Immature natural killer cell (primary cell): ENCODE data around the gene LIMS1. TPM values are rescaled to one million over a fixed set of nuclear protein-coding genes. Genes with fewer than 3 reads are reported as not detected.
"Not testable (repeated sequence)": the region's sequence is repeated elsewhere in the genome, so short reads cannot be mapped to it uniquely, and the experiment has no call there.

Source experiments
- DNase-seq, 3 donors: peaks; one replicate each; pipeline ENCODE4 v3.0.0; 2022; ENCODE audit warnings: mixed read lengths in 1 of 3
- H3K27ac Mint-ChIP-seq, 6 donors: one replicate each; pipeline ENCODE4 v1.8.0; 2020; ENCODE audit warnings: mixed read lengths in 6 of 6, mild to moderate bottlenecking in 5 of 6, inconsistent platforms in 4 of 6, moderate library complexity in 3 of 6
- H3K27me3 Mint-ChIP-seq, 3 donors: one replicate each; pipeline ENCODE4 v1.8.0; 2020 to 2021; ENCODE audit warnings: low read depth in 3 of 3, mild to moderate bottlenecking in 3 of 3, mixed read lengths in 3 of 3, moderate library complexity in 3 of 3, inconsistent platforms in 1 of 3
- H3K36me3 Mint-ChIP-seq, 3 donors: one replicate each; pipeline ENCODE4 v1.8.0; 2020; ENCODE audit warnings: mixed read lengths in 3 of 3, inconsistent platforms in 2 of 3, mild to moderate bottlenecking in 2 of 3
- H3K4me1 Mint-ChIP-seq, 2 donors: one replicate each; pipeline ENCODE4 v1.8.0; 2020; ENCODE audit warnings: inconsistent platforms in 2 of 2, mild to moderate bottlenecking in 2 of 2, mixed read lengths in 2 of 2, moderate library complexity in 1 of 2
- H3K4me3 Mint-ChIP-seq, 5 donors: one replicate each; pipeline ENCODE4 v1.8.0; 2020; ENCODE audit warnings: mild to moderate bottlenecking in 5 of 5, mixed read lengths in 5 of 5, inconsistent platforms in 3 of 5, moderate library complexity in 3 of 5
- H3K9me3 Mint-ChIP-seq, 6 donors: one replicate each; pipeline ENCODE4 v1.8.0; 2020; ENCODE audit warnings: mild to moderate bottlenecking in 6 of 6, mixed read lengths in 6 of 6, inconsistent platforms in 4 of 6, moderate library complexity in 3 of 6
- polyA plus RNA-seq, 3 donors: library from polyadenylated mRNA; unstranded; fragments of 300-500 nt; fragmentation: Illumina TruSeq; gene quantifications; one replicate each; pipeline ENCODE4 v1.2.3, GENCODE V29; 2021

LIMS1 gene
- polyA plus RNA-seq, 3 donors from 2014 or later = 31.3 to 64.7 (median 60.6) TPM

- H3K27me3 Mint-ChIP-seq, H3K9me3 Mint-ChIP-seq, H3K4me1 Mint-ChIP-seq, H3K4me3 Mint-ChIP-seq, DNase-seq, H3K36me3 Mint-ChIP-seq, H3K27ac Mint-ChIP-seq: not testable (repeated sequence)
These were observed 66.9 kb downstream of the LIMS1 start for GRCh38 chr2:108601199-108601598.

DNA sequence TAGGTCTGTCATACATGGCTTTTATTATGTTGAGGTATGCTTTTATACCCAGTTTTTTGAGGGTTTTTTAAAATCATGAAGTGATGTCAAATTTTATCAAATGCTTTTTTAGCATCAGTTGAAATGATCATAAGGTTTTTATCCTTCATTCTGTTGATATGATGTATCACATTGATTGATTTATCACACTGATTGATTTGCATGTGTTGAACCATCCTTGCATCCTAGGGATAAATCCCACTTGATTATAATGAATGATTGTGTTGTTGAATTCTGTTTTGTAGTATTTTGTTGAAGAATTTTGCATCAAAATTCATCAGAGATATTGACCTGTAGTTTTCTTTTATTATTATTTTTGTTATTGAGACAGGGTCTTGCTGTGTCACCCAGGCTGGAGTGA lies 68.2 kb downstream of the LIMS1 start:
- H3K9me3 Mint-ChIP-seq = no peaks in the 10 kb centered on the region
- no peak overlapping the region for H3K4me3 Mint-ChIP-seq
- H3K27ac Mint-ChIP-seq = no peak overlapping the region
- DNase-seq = no peak
- peaks cover 12 to 13% of the 10 kb centered on the region in 2 donors for H3K4me1 Mint-ChIP-seq
- H3K36me3 Mint-ChIP-seq = no peaks in the 10 kb centered on the region
- H3K27me3 Mint-ChIP-seq = no peaks in the 10 kb centered on the region

DNA sequence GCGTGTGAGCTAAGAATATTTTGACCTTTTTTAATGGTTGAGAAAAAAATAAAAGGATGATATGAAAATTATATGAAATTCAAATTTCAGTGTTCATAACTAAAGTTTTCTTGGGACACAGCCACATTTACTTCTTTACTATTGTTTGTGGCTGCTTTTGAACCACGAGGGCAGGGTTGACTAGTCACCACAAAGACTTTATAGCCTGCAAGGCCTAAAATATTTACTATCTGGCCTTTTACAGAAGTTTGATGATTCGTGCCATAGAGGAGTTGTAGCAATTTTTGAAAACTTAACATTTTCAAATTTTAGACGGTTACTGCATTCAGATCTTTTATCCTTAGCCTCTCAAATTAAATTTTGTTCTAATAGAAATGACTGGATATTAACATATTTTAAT lies 69.9 kb downstream of the LIMS1 start:
- Mint-ChIP-seq H3K27ac (no peak overlapping the region), H3K9me3 (no peaks in the 10 kb centered on the region), H3K4me1 (peaks cover 15 to 20% of the 10 kb centered on the region in 2 donors), H3K36me3 (no peaks in the 10 kb centered on the region), H3K4me3 (no peak overlapping the region), H3K27me3 (peaks cover 0 to 2% (median 0%) of the 10 kb centered on the region in 3 donors)
- DNase-seq = no peak

- Mint-ChIP-seq H3K36me3 (no peaks in the 10 kb centered on the region), H3K4me3 (no peak overlapping the region), H3K27ac (peak overlapping the region in 4 of 6 donors; percentile 29 to 66 (median 42)), H3K27me3 (peaks cover 0 to 2% (median 0%) of the 10 kb centered on the region in 3 donors), H3K4me1 (peaks cover 20 to 32% of the 10 kb centered on the region in 2 donors), H3K9me3 (no peaks in the 10 kb centered on the region)
- DNase-seq = no peak
These were observed 71.7 kb downstream of the LIMS1 start for GRCh38 chr2:108605947-108606346.

- Mint-ChIP-seq H3K4me3 (no peak overlapping the region), H3K27me3 (peaks cover 0 to 6% (median 0%) of the 10 kb centered on the region in 3 donors)
These were observed 73.5 kb downstream of the LIMS1 start for GRCh38 chr2:108607706-108608301.

GRCh38 chr2:108611021-108611420 lies 76.8 kb downstream of the LIMS1 start:
- peaks cover 38 to 66% of the 10 kb centered on the region in 2 donors for H3K4me1 Mint-ChIP-seq
- no peak for DNase-seq
- peak overlapping the region; percentile 20 to 93 (median 76) for H3K27ac Mint-ChIP-seq
- no peaks in the 10 kb centered on the region for H3K9me3 Mint-ChIP-seq
- peak overlapping the region in 2 of 5 donors; percentile 18 to 65 for H3K4me3 Mint-ChIP-seq
- H3K27me3 Mint-ChIP-seq = peaks cover 0 to 6% (median 0%) of the 10 kb centered on the region in 3 donors
- H3K36me3 Mint-ChIP-seq = peaks cover 0 to 3% (median 0%) of the 10 kb centered on the region in 3 donors

More at GRCh38 chr2:108607706-108608301, 73.5 kb downstream of the LIMS1 start:
- Mint-ChIP-seq H3K9me3 (no peaks in the 10 kb centered on the region), H3K27ac (no peak overlapping the region), H3K36me3 (no peaks in the 10 kb centered on the region), H3K4me1 (peaks cover 31 to 48% of the 10 kb centered on the region in 2 donors)
- peak in 1 of 3 donors; percentile 16 for DNase-seq

- DNase-seq = peak; percentile 50 to 60 (median 57)
These were observed 77.9 kb downstream of the LIMS1 start for GRCh38 chr2:108612153-108612513.

GRCh38 chr2:108612514-108613183 lies 78.4 kb downstream of the LIMS1 start:
- peak overlapping the region; percentile 84 to 94 (median 92) for H3K27ac Mint-ChIP-seq
- peaks cover 0 to 3% (median 0%) of the 10 kb centered on the region in 3 donors for H3K36me3 Mint-ChIP-seq
- H3K9me3 Mint-ChIP-seq = no peaks in the 10 kb centered on the region
- DNase-seq = peak; percentile 61 to 67 (median 61)
- peaks cover 0 to 6% (median 2%) of the 10 kb centered on the region in 3 donors for H3K27me3 Mint-ChIP-seq
- peak overlapping the region; percentile 56 to 83 (median 67) for H3K4me3 Mint-ChIP-seq
- H3K4me1 Mint-ChIP-seq = peaks cover 32 to 62% of the 10 kb centered on the region in 2 donors

More at GRCh38 chr2:108612153-108612513, 77.9 kb downstream of the LIMS1 start:
- Mint-ChIP-seq H3K9me3 (no peaks in the 10 kb centered on the region), H3K36me3 (peaks cover 0 to 3% (median 0%) of the 10 kb centered on the region in 3 donors), H3K4me3 (peak overlapping the region; percentile 56 to 83 (median 67)), H3K4me1 (peaks cover 32 to 62% of the 10 kb centered on the region in 2 donors), H3K27ac (peak overlapping the region; percentile 84 to 94 (median 92)), H3K27me3 (peaks cover 0 to 6% (median 0%) of the 10 kb centered on the region in 3 donors)

- no peak for DNase-seq
- peak overlapping the region; percentile 70 to 94 (median 88) for H3K27ac Mint-ChIP-seq
- H3K36me3 Mint-ChIP-seq = peaks cover 0 to 3% (median 0%) of the 10 kb centered on the region in 3 donors
- H3K27me3 Mint-ChIP-seq = peaks cover 0 to 6% (median 3%) of the 10 kb centered on the region in 3 donors
- peak overlapping the region in 2 of 5 donors; percentile 14 to 26 for H3K4me3 Mint-ChIP-seq
- peaks cover 32 to 62% of the 10 kb centered on the region in 2 donors for H3K4me1 Mint-ChIP-seq
- H3K9me3 Mint-ChIP-seq = no peaks in the 10 kb centered on the region
These were observed 79.2 kb downstream of the LIMS1 start for GRCh38 chr2:108613261-108614042.

GRCh38 chr2:108614043-108614545 lies 79.8 kb downstream of the LIMS1 start:
- Mint-ChIP-seq H3K4me3 (no peak overlapping the region), H3K36me3 (peaks cover 0 to 3% (median 0%) of the 10 kb centered on the region in 3 donors), H3K9me3 (no peaks in the 10 kb centered on the region), H3K4me1 (peaks cover 33 to 61% of the 10 kb centered on the region in 2 donors), H3K27me3 (peaks cover 0 to 4% (median 3%) of the 10 kb centered on the region in 3 donors), H3K27ac (peak overlapping the region; percentile 46 to 93 (median 80))
- DNase-seq = no peak

DNA sequence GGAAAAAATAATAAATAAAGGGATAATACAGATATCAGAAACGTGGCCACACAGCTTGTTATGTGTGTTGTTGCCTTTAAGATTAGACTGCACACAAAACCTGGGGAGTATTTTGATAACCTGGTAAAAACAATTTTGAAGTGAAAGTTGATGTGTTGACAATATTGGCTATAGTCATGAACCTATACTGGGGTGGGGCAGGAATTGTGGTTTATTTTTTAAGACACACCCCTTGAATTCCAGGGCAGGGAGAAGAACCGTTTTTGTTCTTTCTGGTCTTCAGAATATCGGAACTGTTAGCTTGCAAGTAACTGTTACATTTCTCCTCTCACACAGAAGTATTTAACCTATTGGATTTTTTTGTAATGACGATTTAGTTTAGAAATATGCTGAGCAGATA lies 80.4 kb downstream of the LIMS1 start:
- Mint-ChIP-seq H3K4me1 (peaks cover 33 to 61% of the 10 kb centered on the region in 2 donors), H3K4me3 (no peak overlapping the region), H3K27ac (peak overlapping the region in 3 of 6 donors; percentile 47 to 93 (median 72)), H3K9me3 (no peaks in the 10 kb centered on the region), H3K27me3 (peaks cover 0 to 4% (median 3%) of the 10 kb centered on the region in 3 donors), H3K36me3 (peaks cover 0 to 3% (median 0%) of the 10 kb centered on the region in 3 donors)
- no peak for DNase-seq

- Mint-ChIP-seq H3K27me3 (peaks cover 0 to 4% (median 3%) of the 10 kb centered on the region in 3 donors), H3K27ac (peak overlapping the region in 5 of 6 donors; percentile 8 to 36 (median 18)), H3K4me1 (peaks cover 42 to 67% of the 10 kb centered on the region in 2 donors), H3K4me3 (no peak overlapping the region), H3K36me3 (peaks cover 0 to 3% (median 0%) of the 10 kb centered on the region in 3 donors), H3K9me3 (no peaks in the 10 kb centered on the region)
- DNase-seq = no peak
These were observed 81.3 kb downstream of the LIMS1 start for GRCh38 chr2:108615480-108616090.

DNA sequence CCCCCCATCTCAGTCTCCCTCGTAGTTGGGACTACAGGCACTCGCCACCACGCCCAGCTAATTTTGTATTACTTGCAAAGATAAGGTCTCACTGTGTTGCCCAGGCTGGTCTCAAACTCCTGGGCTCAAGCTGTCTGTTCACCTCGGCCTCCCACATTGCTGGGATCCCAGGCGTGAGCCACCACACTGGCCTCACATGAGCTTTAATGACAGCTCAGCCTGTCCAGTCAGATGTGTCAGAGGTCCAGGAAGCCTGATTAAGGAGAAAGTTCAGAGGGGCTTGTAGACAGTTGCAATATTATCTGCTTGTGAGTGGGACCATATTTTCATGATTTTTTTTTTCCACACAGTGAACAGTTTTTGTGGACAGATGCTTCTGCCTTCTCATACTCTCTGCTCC lies 82.0 kb downstream of the LIMS1 start:
- Mint-ChIP-seq H3K27me3 (peaks cover 0 to 4% (median 3%) of the 10 kb centered on the region in 3 donors), H3K27ac (peak overlapping the region in 2 of 6 donors; percentile 23 to 39), H3K9me3 (no peaks in the 10 kb centered on the region), H3K4me1 (peaks cover 46 to 67% of the 10 kb centered on the region in 2 donors), H3K4me3 (no peak overlapping the region), H3K36me3 (peaks cover 0 to 3% (median 0%) of the 10 kb centered on the region in 3 donors)
- no peak for DNase-seq
